SU-DHL-6 (cell line): Measurements from ENCODE around the gene DUSP6.

Experiments used
- H2AFZ ChIP-seq: fragments of 200-600 bp; sonication (generic); 2 replicates; pipeline ENCODE4 v1.6.1; 2014; ENCODE audit warnings: low read depth, mild to moderate bottlenecking, moderate library complexity, mixed read lengths, antibody characterized with exemption, low read length; ENCODE audit not compliant: severe bottlenecking
- H3F3A ChIP-seq: fragments of 200-600 bp; shearing (Covaris generic); 2 replicates; pipeline ENCODE4 v1.6.0; 2016; ENCODE audit warnings: antibody characterized with exemption, mild to moderate bottlenecking; ENCODE audit not compliant: insufficient read depth
- H3K27ac ChIP-seq: fragments of 200-600 bp; sonication (generic); 2 replicates; pipeline ENCODE4 v1.5.1; 2016; ENCODE audit warnings: low read depth, mild to moderate bottlenecking, low read length, moderate library complexity, mixed read lengths
- H3K27me3 ChIP-seq: fragments of 200-600 bp; sonication (generic), shearing (Covaris generic); 2 replicates; pipeline ENCODE4 v1.6.0; 2014; ENCODE audit warnings: mild to moderate bottlenecking, low read length
- H3K36me3 ChIP-seq: fragments of 200-600 bp; sonication (generic); 2 replicates; pipeline ENCODE4 v1.6.1; 2014; ENCODE audit warnings: mild to moderate bottlenecking, low read length, mixed read lengths
- H3K4me2 ChIP-seq: fragments of 300-600, 200-600 bp; shearing (Covaris generic), sonication (generic); 2 replicates; pipeline ENCODE4 v1.6.0; 2014; ENCODE audit warnings: low read length, low read depth, mild to moderate bottlenecking; ENCODE audit not compliant: poor library complexity, severe bottlenecking
- H3K4me3 ChIP-seq: fragments of 200-600 bp; sonication (generic); 2 replicates; pipeline ENCODE4 v1.5.1; 2014; ENCODE audit warnings: antibody characterized with exemption, low read length, mild to moderate bottlenecking, mixed read lengths; ENCODE audit not compliant: insufficient read depth, poor library complexity, severe bottlenecking
- H3K79me2 ChIP-seq: fragments of 200-600 bp; sonication (generic); 2 replicates; pipeline ENCODE4 v1.6.1; 2014; ENCODE audit warnings: mild to moderate bottlenecking, low read length, moderate library complexity; ENCODE audit not compliant: insufficient read depth
- H3K9ac ChIP-seq: fragments of 200-600 bp; sonication (generic); 2 replicates; pipeline ENCODE4 v1.7.0; 2014; ENCODE audit warnings: mild to moderate bottlenecking, low read length
- H3K9me2 ChIP-seq: fragments of 200-600 bp; sonication (generic); replicated peaks from 2 replicates; pipeline ENCODE4 v1.6.1; 2014; ENCODE audit warnings: low read length; ENCODE audit not compliant: insufficient read depth
- H3K9me3 ChIP-seq: fragments of 200-600 bp; sonication (generic); 2 replicates; pipeline ENCODE4 v1.6.1; 2014; ENCODE audit warnings: low read length, mixed read lengths; ENCODE audit not compliant: insufficient read depth
- H4K20me1 ChIP-seq: fragments of 200-600 bp; sonication (generic); 2 replicates; pipeline ENCODE4 v1.6.1; 2014; ENCODE audit warnings: low read depth, mild to moderate bottlenecking, antibody characterized with exemption, low read length, moderate library complexity, mixed read lengths
- CTCF ChIP-seq: fragments of 200-600 bp; sonication (generic); IDR thresholded peaks from one replicate; pipeline ENCODE4 v1.5.1; 2017; ENCODE audit warnings: antibody characterized with exemption, mild to moderate bottlenecking, low read length, moderate library complexity; ENCODE audit not compliant: insufficient read depth, poor library complexity, severe bottlenecking
- EZH2phosphoT487 ChIP-seq: fragments of 200-600 bp; sonication (generic), shearing (Covaris generic); conservative IDR thresholded peaks from 2 replicates; pipeline ENCODE4 v1.6.1; 2018; ENCODE audit warnings: mild to moderate bottlenecking, antibody characterized with exemption, low read length, moderate library complexity, mixed read lengths

DUSP6 gene

GRCh38 chr12:89348894-89349699, 3.2 kb downstream of the DUSP6 start:
- Histone ChIP-seq H4K20me1 (no peaks in the 10 kb centered on the region), H3F3A (no peaks in the 10 kb centered on the region), H3K27ac (no peak overlapping the region), H3K36me3 (no peaks in the 10 kb centered on the region), H3K4me3 (no peak overlapping the region), H3K4me2 (no peak overlapping the region), H2AFZ (no peak overlapping the region), H3K9me3 (no peaks in the 10 kb centered on the region), H3K27me3 (no peaks in the 10 kb centered on the region), H3K79me2 (no peaks in the 10 kb centered on the region), H3K9me2 (no peaks in the 10 kb centered on the region), H3K9ac (no peak overlapping the region)
- TF ChIP-seq EZH2phosphoT487: no peak
- TF ChIP-seq CTCF: no peak

GRCh38 chr12:89347325-89347829, 4.9 kb downstream of the DUSP6 start:
- no peaks in the 10 kb centered on the region for H4K20me1 ChIP-seq
- H3K9ac ChIP-seq: no peak overlapping the region
- H3K79me2 ChIP-seq: no peaks in the 10 kb centered on the region
- H3F3A ChIP-seq: no peaks in the 10 kb centered on the region
- no peaks in the 10 kb centered on the region for H3K9me2 ChIP-seq
- no peaks in the 10 kb centered on the region for H3K36me3 ChIP-seq
- H3K4me2 ChIP-seq: no peak overlapping the region
- H3K27ac ChIP-seq: no peak overlapping the region
- H3K27me3 ChIP-seq: no peaks in the 10 kb centered on the region
- TF ChIP-seq CTCF: no peak
- no peak overlapping the region for H3K4me3 ChIP-seq
- no peaks in the 10 kb centered on the region for H3K9me3 ChIP-seq
- no peak overlapping the region for H2AFZ ChIP-seq

GRCh38 chr12:89346741-89347324, 5.5 kb downstream of the DUSP6 start:
- Histone ChIP-seq H3K9me3 (no peaks in the 10 kb centered on the region), H3K4me2 (peak overlapping the region; percentile 53), H3K36me3 (no peaks in the 10 kb centered on the region), H3K27ac (no peak overlapping the region), H3F3A (no peaks in the 10 kb centered on the region), H2AFZ (no peak overlapping the region), H4K20me1 (no peaks in the 10 kb centered on the region), H3K4me3 (peak overlapping the region; percentile 9), H3K79me2 (no peaks in the 10 kb centered on the region), H3K9ac (no peak overlapping the region), H3K27me3 (no peaks in the 10 kb centered on the region), H3K9me2 (no peaks in the 10 kb centered on the region)
- no peak for TF ChIP-seq EZH2phosphoT487
- TF ChIP-seq CTCF: no peak
